Chondrocyte (in vitro differentiated cells): Measurements from ENCODE around the gene FADD. TPM values are rescaled to one million over a fixed set of nuclear protein-coding genes. Genes with fewer than 3 reads are reported as not detected.

Experiments used
- DNase-seq: peaks from one replicate; pipeline ENCODE4 v3.0.0; 2021; ENCODE audit warnings: mixed read lengths, low spot score
- H3K27ac Mint-ChIP-seq: one replicate; pipeline ENCODE4 v1.8.0; 2021; ENCODE audit warnings: mild to moderate bottlenecking, moderate library complexity, mixed read lengths; ENCODE audit not compliant: unreplicated experiment
- H3K27me3 Mint-ChIP-seq: 2 replicates; pipeline ENCODE4 v1.8.0; 2021; ENCODE audit warnings: low read depth, mixed read lengths
- H3K36me3 Mint-ChIP-seq: 2 replicates; pipeline ENCODE4 v1.8.0; 2021; ENCODE audit warnings: low read depth, mixed read lengths
- H3K4me1 Mint-ChIP-seq: 2 replicates; pipeline ENCODE4 v1.8.0; 2021; ENCODE audit warnings: low read depth, mild to moderate bottlenecking, mixed read lengths
- H3K4me3 Mint-ChIP-seq: one replicate; pipeline ENCODE4 v1.8.0; 2021; ENCODE audit warnings: mild to moderate bottlenecking, moderate library complexity, mixed read lengths; ENCODE audit not compliant: unreplicated experiment
- H3K9me3 Mint-ChIP-seq: 2 replicates; pipeline ENCODE4 v1.8.0; 2021; ENCODE audit warnings: low read depth, mixed read lengths
- CTCF ChIP-seq: fragments of 200-600 bp; sonication (generic); IDR thresholded peaks from 2 replicates; pipeline ENCODE4 v1.5.0; 2021; ENCODE audit warnings: antibody characterized with exemption, mild to moderate bottlenecking, moderate library complexity
- total RNA-seq: library from RNA; stranded (reverse); gene quantifications from 3 replicates; pipeline ENCODE4 v1.2.1, GENCODE V29; 2021

The FADD gene
- total RNA-seq, 1 donor from 2014 or later, result 26.8 TPM

DNA sequence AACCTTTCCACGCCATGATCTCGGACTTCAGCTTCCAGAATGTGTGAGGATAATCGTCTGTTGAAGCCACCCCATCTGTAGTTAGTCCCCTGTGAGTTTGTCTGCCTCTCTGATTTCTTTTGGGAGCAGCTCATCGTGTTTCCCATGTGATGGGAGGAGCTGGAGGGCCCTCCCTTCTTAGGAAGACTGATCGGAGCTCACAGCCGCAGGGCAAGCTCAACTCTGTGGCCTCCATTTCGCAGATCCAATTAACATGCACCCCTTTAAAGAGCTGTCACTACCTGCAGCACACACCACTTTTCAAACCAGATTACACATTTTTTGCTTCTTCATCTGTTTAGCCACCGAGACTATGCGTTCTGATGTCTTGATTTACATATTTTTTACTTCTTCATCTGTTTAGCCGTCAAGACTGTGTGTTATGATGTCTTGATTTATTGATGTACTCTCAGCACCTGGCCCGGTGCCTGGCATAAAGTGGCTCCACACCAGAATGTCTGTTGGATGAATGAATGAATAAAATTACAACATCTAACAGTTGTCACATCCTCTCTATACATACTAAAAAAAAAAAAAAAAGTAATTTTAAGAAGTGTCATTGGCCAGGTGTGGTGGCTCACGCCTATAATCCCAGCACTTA, 52.5 kb downstream of the FADD start:
- no peak for TF ChIP-seq CTCF
- DNase-seq, result no peak
- H3K27me3 Mint-ChIP-seq, result no peaks in the 10 kb centered on the region
- no peaks in the 10 kb centered on the region for H3K36me3 Mint-ChIP-seq
- no peak overlapping the region for H3K27ac Mint-ChIP-seq
- no peak overlapping the region for H3K4me3 Mint-ChIP-seq
- no peaks in the 10 kb centered on the region for H3K9me3 Mint-ChIP-seq
- peaks cover 15% of the 10 kb centered on the region for H3K4me1 Mint-ChIP-seq

Other genes starting within 250 kb of the FADD start
- 1.0 to 1.5 TPM (median 1.5 TPM) in 3 replicates for gene ANO1, start 125.0 kb upstream of the FADD start, total RNA-seq
- 60.2 to 63.5 TPM (median 62.6 TPM) in 3 replicates for gene PPFIA1, start 67.4 kb downstream of the FADD start, total RNA-seq
- 290 to 314 TPM (median 307 TPM) in 3 replicates for gene CTTN, start 195.2 kb downstream of the FADD start, total RNA-seq